Stimulated activated CD4-positive, alpha-beta T cell treated with anti-CD3 and anti-CD28 coated beads, TNF-alpha, amount 100 ng/mL, for 24 hours (primary cell): Measurements from ENCODE around the gene RFX5.
"Not testable (repeated sequence)": the region's sequence is repeated elsewhere in the genome, so short reads cannot be mapped to it uniquely, and the experiment has no call there.

Source experiments
- DNase-seq, 3 experiments: peaks; one replicate each; pipeline ENCODE4 v3.0.0-alpha.2; 2020; ENCODE audit warnings: low read depth in 3 of 3

RFX5 gene

GRCh38 chr1:151362308-151363155 is 15.5 kb upstream of the RFX5 start:
- no peak for DNase-seq

- no peak for DNase-seq
Measured at GRCh38 chr1:151361883-151362282, 14.8 kb upstream of the RFX5 start.

DNA sequence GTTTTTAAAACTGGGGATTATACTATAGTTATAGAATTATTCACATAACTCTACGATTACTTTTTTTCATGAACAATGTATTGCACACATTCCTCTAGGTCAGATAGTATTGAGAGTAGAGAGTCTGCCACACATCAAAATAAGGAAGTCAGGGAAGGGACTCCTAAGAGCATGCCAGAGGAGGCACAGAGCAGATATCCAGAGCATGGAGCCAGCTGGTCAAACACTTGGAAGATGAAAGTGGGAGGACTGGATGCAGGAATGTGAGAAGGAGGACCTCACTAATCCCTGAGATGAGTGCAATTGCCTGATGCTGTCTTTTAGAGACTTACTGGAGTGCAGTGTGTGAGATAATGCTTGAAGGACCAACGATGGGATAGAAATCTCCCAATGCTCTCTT is 9.6 kb upstream of the RFX5 start:
- no peak for DNase-seq

GRCh38 chr1:151352021-151352718 is 5.1 kb upstream of the RFX5 start:
- DNase-seq = no peak

DNA sequence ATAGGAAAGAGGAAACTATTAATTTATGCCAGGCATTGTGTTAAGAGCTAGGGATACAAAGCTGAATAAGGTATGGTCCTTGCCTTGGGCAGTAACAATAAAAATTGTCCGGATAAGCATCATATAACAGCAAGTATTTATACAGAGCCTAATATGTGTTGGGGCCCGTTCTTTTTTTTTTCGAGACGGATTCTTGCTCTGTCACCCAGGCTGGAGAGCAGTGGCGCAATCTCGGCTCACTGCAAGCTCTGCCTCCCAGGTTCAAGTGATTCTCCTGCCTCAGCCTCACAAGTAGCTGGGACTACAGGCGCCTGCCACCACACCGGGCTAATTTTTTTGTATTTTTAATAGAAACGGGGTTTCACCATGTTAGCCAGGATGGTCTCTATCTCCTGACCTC is 3.3 kb upstream of the RFX5 start:
- DNase-seq = not testable (repeated sequence)

DNA sequence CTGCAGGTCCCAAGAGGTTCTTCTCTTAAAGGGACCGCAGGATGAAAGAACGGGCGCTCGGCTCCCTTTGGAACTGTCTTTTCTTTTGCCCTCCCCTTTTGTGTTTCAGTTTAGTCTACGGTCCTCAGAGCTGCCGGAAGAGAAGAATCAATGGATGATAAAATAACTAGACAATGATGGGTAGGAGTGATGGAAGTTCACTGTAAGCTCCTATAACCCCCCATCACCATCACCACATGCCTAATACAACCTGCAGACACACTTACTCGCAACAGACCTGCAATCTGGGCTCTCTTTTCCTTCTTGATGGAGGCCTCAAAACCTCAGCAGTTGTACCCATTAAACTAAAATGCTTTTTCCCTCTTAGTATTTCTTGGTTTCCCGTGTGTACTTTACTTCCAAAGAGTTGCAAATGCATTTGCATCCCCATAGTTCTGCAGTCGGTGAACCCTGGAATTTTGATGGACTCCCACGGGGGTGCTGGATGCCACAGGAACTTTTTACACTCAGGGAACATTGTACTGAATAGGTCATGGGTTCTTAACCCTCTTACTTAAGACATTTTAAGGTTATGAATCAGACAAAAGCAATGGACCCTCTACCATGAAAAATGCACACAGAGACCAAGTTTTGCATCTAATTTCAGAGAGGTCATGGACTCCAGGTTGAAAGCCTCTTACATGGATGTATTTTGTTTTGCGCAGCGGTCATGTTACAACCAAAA is 633 bp upstream of the RFX5 start:
- DNase-seq = no peak

- no peak for DNase-seq
Measured at GRCh38 chr1:151346082-151346768, 827 bp downstream of the RFX5 start.

DNA sequence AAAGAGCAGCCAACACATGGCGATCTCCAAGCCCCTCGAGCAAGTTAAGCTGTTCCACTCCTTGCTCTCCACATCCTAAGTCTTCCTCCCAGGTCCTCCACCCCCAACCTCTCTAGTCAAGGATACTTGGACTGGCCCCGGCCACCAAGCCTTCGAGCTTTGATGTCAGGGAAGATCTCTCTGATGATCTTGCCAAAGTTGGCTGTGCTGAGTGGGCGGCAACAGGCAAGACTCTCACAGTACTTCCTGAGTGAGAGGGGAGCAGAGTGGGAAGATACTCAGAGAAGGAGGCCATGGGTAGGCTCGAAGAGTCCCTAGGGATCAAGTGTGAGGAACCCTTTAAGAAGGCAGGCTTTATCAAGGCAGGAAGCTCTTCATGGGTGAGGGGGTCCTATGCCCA is 2.8 kb downstream of the RFX5 start:
- no peak for DNase-seq

- no peak for DNase-seq
Measured at GRCh38 chr1:151343587-151343986, 3.5 kb downstream of the RFX5 start.

DNA sequence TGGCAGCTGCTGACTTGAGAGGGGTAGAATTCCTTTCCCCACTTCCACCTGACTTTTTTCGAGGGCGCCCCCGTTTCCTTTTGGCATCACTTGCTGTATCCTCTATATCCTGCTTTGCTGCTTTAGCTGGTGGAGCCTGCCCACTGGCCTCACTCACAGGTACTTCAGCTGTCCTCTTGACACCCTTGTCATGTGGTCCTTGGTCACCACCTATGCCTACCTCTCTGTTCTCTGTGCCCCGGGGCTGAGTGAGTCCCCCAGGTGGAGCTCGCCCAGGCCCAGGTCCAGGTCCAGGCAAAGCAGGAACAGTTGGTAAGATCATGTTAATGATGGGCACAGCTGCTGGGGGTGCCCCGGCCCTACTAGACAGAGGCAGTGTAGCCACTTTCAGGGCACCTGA is 4.5 kb downstream of the RFX5 start:
- DNase-seq = no peak

GRCh38 chr1:151342021-151342420 is 5.0 kb downstream of the RFX5 start:
- no peak for DNase-seq

DNA sequence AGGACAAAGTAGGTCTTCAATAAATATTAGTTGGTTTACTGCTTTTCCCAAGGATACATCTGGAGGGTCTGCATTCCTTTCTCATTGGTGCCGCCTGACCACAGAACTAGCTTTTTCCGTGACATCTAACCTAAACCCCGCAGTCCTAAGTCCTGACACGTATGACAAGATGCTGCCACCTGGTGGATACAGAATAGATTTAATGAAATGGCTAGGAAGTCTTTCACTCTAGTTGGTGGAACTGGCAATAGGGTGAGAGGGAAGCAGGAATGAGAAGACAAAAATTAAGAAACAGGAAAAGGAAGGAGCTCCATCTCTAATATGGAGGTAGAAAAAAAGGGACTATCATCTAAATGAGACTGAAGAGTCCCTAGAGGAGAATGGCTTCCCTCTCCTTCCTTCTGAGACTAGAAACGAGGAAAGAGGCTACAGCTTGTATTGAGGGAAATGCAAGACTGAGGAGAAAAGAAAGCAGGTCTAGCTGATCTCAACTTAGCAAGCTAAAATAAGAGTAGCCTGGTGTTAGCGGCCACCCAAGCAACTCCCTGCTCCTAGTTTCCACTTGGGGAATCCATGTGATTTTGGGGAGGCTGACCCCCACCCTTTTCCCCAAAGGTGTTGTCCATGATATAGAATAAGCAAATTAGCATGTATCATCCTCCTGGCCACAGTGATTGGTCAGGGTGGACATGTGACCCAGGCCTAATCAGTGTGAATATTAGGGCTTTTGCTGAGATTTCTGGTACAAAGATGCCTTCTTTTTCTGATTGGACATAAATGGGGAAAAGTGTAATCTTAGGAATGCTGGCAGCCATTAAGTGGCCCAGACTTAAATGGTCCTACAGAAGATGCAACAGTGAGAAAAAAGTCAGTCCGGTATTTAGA is 5.9 kb downstream of the RFX5 start:
- peak in 2 of 3 experiments; percentile 27 to 35 for DNase-seq

GRCh38 chr1:151336556-151336955 is 10.5 kb downstream of the RFX5 start:
- DNase-seq = no peak

GRCh38 chr1:151334822-151335221 is 12.2 kb downstream of the RFX5 start:
- no peak for DNase-seq

DNA sequence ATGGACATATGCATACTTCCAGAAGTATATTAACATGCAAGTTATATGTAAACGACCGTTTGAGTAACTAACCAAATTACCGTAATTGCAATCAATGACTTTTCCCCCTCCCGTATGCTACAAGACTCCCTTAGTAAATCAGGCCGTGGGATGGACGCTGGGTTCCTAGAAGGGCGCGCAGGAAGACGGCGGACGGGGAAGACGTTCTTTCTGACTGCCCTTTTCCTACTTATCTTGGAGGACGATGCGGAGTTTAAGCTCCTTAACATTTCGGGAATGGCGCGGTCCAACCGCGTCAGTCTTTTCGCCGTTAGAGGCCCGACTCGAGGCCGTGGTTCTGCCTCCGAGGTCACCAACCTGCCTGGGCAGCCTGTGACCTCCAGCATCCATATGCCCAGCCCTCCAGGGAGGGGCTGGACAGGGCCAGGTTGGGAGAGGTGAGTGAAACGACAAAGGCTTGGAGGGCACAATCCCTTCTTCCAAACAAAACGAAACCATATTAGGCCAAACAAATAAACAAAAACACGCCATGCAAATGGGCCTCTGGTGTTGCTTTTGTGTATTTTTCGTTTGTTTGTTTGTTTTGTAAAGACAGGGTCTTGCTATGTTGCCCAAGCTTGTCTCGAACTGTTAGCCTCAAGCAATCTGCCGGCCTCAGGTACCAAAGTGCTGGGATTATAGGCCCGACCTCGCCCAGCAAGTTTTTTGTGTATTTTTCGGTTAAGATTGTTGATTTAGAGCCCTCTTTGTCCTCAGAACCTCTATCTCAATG is 19.0 kb downstream of the RFX5 start:
- no peak for DNase-seq

DNA sequence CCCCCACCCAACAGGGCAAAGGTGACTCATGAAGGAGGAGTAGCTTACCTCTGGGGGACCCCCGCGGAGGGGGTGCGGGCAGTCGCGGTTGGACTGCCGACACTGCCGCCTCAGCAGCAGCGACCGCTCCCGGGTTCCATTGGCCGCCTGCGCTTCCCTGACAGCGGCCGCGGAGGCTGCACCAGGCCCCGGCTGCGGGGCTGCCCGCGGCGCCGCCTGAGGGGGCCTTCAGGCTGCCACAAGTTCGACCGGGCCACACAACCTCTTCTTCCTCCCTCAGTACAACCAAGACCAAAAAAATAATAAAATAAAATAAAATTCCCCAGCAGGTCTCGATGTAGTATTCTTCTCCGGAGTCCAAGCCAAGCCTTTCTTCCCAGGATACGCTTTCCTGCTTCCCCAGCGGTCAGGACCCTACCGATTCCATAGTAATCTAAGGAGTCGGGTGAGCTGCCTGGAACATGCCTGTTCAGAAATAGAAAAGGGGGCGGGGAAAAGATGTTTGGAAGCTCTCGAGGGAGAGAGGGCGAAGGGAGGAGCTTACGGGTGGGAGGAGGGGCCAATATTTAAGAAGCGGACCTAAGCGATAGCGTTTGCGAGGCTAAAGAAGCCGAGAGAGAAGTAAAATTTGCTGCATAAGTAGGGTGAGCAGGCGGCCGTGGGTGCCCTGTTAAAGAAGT is 19.7 kb downstream of the RFX5 start, which contains the start of gene PI4KB:
TSS of gene PI4KB (minus strand) at position 194 of the 680 bp plus-strand sequence. CDS start 10,935 bp downstream, outside the sequence.
- peak; percentile 66 to 86 (median 86) for DNase-seq

DNA sequence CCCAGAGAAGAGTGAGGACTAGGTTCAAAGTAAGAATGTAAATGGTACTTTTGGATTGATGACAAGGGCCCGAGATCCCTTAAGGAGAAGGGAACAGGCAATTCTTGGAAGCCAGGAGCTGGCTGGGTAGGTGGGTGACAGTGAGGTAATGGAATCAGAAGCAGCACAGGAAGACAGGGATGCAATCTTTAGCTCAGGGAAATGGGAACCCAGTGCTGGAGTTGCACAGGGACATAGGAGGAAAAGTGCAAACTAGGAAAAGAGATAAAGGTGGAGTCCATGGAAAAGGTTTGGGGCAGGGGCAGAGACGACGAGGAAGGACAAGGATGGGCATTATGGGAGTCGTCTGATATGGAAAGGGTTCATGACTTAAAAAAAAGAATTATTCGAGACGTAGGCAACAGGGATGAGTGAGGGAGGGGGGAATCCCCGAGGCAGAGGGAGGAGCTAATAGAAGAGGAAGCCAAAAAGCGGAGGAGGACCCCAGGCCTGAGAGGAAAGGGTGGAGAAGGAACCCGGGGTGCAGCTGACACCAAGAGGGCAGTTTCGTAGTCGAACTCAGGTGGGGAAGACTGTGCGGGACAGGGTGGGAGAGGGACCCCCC is 20.3 kb downstream of the RFX5 start:
- DNase-seq = peak; percentile 11 to 59 (median 38)

DNA sequence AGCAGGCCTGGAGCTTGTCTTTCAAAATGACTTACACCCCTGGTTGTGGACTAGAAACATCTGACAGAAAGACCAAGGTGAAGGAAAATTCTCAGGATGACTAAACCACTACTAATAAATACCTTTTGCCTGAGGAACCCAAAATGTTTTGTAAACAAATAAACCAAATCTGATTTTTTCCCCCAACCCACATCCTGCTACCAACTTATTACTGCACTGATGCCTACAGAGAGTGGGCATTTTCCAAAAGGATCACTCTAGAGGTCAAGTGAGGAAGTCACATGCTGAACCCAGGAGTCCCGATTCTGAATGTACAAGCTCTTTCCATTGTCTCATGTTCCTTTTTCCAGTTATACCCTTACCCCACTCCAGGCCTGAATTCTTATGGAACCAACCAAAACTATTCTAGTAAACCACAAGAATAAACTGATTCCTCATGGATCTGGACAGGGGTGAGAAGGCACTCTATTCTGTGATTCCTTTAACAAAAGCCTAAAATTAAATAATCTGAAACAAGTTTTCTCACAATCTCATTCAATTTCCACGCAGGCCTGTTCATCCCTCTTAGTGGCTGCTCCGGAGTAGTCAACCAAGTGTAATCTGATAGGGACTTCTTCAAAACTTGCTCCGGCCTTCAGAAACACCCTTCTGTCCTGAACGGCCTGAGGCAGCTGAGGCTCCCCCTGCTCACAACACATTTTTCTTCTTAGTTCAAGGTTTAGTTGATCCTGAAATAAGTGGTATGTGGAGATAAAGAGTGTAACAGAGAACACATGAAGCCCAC is 21.2 kb downstream of the RFX5 start:
- DNase-seq = no peak
